ENCODE results near the gene NDC1. TPM values are rescaled to one million over a fixed set of nuclear protein-coding genes. Genes with fewer than 3 reads are reported as not detected.
A peak's percentile ranks its signal among the peaks of the same experiment; 100 is the strongest.

Gene NDC1
- total RNA-seq, 1 donor: 12.7 TPM

DNA sequence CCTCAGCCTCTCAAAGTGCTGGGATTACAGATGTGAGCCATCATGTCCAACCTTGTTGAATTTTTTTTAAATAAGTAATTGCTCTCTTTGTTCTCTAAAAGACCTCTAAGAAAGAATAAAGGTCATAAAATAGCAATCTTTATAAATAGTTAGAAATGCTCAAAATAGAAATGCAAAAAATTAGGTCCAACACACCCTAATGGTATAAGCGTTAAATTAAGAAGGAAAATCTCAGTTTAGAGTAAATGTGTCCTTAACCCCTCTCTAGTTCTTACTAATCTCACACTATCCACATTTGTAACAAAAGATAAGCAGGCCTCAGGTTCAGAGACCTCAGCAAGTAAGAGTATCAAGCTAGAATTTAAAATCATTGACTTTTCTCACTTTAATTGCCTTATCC lies 60.8 kb downstream of the NDC1 start:
- H3K79me2 ChIP-seq (ENCODE audit: insufficient read depth, low read length): no peaks in the 10 kb centered on the region
- H4K20me1 ChIP-seq (ENCODE audit: insufficient read depth, low read length): no peaks in the 10 kb centered on the region
- no peaks in the 10 kb centered on the region for H3K9me3 ChIP-seq (ENCODE audit: low read depth, low read length)
- no peak overlapping the region for H2AFZ ChIP-seq (ENCODE audit: low read length)
- no peak overlapping the region for H3K4me2 ChIP-seq (ENCODE audit: insufficient read depth, low read length)
- DNase-seq (ENCODE audit: insufficient read length, low spot score, missing footprints): no peak
- no peak overlapping the region for H3K27ac ChIP-seq (ENCODE audit: low read depth, low read length)
- peaks cover 11% of the 10 kb centered on the region for H3K4me1 ChIP-seq (ENCODE audit: insufficient read depth, low read length)
- peaks cover 11% of the 10 kb centered on the region for H3K36me3 ChIP-seq (ENCODE audit: insufficient read depth, low read length)
- H3K27me3 ChIP-seq (ENCODE audit: insufficient read depth, low read length): no peaks in the 10 kb centered on the region
- TF ChIP-seq, protein P1, sequence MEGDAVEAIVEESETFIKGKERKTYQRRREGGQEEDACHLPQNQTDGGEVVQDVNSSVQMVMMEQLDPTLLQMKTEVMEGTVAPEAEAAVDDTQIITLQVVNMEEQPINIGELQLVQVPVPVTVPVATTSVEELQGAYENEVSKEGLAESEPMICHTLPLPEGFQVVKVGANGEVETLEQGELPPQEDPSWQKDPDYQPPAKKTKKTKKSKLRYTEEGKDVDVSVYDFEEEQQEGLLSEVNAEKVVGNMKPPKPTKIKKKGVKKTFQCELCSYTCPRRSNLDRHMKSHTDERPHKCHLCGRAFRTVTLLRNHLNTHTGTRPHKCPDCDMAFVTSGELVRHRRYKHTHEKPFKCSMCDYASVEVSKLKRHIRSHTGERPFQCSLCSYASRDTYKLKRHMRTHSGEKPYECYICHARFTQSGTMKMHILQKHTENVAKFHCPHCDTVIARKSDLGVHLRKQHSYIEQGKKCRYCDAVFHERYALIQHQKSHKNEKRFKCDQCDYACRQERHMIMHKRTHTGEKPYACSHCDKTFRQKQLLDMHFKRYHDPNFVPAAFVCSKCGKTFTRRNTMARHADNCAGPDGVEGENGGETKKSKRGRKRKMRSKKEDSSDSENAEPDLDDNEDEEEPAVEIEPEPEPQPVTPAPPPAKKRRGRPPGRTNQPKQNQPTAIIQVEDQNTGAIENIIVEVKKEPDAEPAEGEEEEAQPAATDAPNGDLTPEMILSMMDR (IDR thresholded peaks at IDR 0.05; ENCODE audit: extremely low read depth, low read depth, low read length): no peak
- H3K4me3 ChIP-seq (ENCODE audit: insufficient read depth, low read length): no peak overlapping the region

DNA sequence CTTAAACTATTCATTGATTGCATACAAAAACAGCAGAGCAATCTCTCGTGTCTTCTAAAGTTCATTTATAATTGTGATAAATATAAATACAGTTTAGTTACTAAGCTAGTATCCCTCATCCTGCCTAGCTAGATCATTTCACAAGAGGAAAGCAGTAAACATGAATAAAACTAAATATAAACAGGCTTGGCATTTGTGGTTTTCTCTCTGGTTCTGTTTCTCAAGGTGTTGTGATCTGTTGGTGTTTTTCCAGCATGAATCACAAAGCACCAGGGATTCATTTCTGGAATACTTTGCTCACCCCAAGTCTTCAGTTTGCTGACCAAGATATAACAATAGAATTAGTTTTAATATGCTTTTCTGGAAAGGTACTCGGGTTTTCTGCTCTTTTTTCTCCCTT lies 66.4 kb downstream of the NDC1 start:
- H3K36me3 ChIP-seq (ENCODE audit: insufficient read depth, low read length): peaks cover 4% of the 10 kb centered on the region
- no peaks in the 10 kb centered on the region for H3K27me3 ChIP-seq (ENCODE audit: insufficient read depth, low read length)
- no peak overlapping the region for H2AFZ ChIP-seq (ENCODE audit: low read length)
- H3K9me3 ChIP-seq (ENCODE audit: low read depth, low read length): no peaks in the 10 kb centered on the region
- no peaks in the 10 kb centered on the region for H4K20me1 ChIP-seq (ENCODE audit: insufficient read depth, low read length)
- no peaks in the 10 kb centered on the region for H3K79me2 ChIP-seq (ENCODE audit: insufficient read depth, low read length)
- no peak overlapping the region for H3K4me2 ChIP-seq (ENCODE audit: insufficient read depth, low read length)
- H3K27ac ChIP-seq (ENCODE audit: low read depth, low read length): no peak overlapping the region
- peaks cover 16% of the 10 kb centered on the region for H3K4me1 ChIP-seq (ENCODE audit: insufficient read depth, low read length)
- TF ChIP-seq, protein P1 (IDR thresholded peaks at IDR 0.05; ENCODE audit: extremely low read depth, low read depth, low read length): no peak
- DNase-seq (ENCODE audit: insufficient read length, low spot score, missing footprints): no peak
- H3K4me3 ChIP-seq (ENCODE audit: insufficient read depth, low read length): no peak overlapping the region

DNA sequence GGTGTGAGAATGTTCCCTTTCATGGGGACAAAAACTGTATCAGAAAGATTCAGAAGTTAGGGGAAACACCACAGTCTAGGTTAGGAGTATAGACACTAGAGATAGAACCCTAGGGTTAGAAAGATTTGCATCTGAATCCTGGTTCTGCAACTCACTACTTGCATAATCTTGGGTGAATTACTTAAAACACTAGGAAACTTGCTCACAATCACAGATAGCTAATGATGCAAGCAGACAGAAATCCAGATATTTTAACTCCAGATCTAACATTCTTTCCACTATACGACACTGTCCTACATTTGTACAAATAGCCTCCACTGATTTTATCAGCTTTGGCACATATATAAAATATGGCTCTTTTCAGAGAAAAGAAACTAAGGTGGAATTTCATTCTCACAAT lies 68.3 kb downstream of the NDC1 start:
- DNase-seq (ENCODE audit: insufficient read length, low spot score, missing footprints): no peak
- no peaks in the 10 kb centered on the region for H4K20me1 ChIP-seq (ENCODE audit: insufficient read depth, low read length)
- no peaks in the 10 kb centered on the region for H3K79me2 ChIP-seq (ENCODE audit: insufficient read depth, low read length)
- peaks cover 28% of the 10 kb centered on the region for H3K4me1 ChIP-seq (ENCODE audit: insufficient read depth, low read length)
- no peak overlapping the region for H2AFZ ChIP-seq (ENCODE audit: low read length)
- TF ChIP-seq, protein P1 (IDR thresholded peaks at IDR 0.05; ENCODE audit: extremely low read depth, low read depth, low read length): no peak
- peaks cover 4% of the 10 kb centered on the region for H3K36me3 ChIP-seq (ENCODE audit: insufficient read depth, low read length)
- peak overlapping the region; percentile 13 for H3K27ac ChIP-seq (ENCODE audit: low read depth, low read length)
- H3K9me3 ChIP-seq (ENCODE audit: low read depth, low read length): no peaks in the 10 kb centered on the region
- no peak overlapping the region for H3K4me3 ChIP-seq (ENCODE audit: insufficient read depth, low read length)
- H3K4me2 ChIP-seq (ENCODE audit: insufficient read depth, low read length): no peak overlapping the region
- H3K27me3 ChIP-seq (ENCODE audit: insufficient read depth, low read length): no peaks in the 10 kb centered on the region

DNA sequence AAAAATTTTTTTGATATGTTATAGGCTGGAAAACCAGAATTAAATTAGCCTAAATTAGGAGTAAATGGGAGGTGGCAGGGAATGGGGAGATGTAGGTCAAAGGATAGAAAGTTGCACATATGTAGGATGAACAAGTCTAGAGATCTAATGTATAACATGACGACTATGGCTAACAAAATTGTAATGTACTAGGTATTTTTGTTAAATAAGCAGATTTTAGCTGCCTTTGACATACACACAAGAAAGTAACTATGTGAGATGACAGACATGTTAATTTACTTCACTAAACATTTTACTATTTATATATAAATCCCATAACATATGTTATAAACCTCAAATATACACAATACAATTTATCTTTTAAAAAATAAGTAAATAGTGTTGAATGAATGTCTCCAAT lies 68.9 kb downstream of the NDC1 start:
- no peak overlapping the region for H3K27ac ChIP-seq (ENCODE audit: low read depth, low read length)
- H3K4me2 ChIP-seq (ENCODE audit: insufficient read depth, low read length): no peak overlapping the region
- no peak for DNase-seq (ENCODE audit: insufficient read length, low spot score, missing footprints)
- no peaks in the 10 kb centered on the region for H3K79me2 ChIP-seq (ENCODE audit: insufficient read depth, low read length)
- H3K27me3 ChIP-seq (ENCODE audit: insufficient read depth, low read length): no peaks in the 10 kb centered on the region
- H2AFZ ChIP-seq (ENCODE audit: low read length): no peak overlapping the region
- peaks cover 28% of the 10 kb centered on the region for H3K4me1 ChIP-seq (ENCODE audit: insufficient read depth, low read length)
- TF ChIP-seq, protein P1 (IDR thresholded peaks at IDR 0.05; ENCODE audit: extremely low read depth, low read depth, low read length): no peak
- no peak overlapping the region for H3K4me3 ChIP-seq (ENCODE audit: insufficient read depth, low read length)
- no peaks in the 10 kb centered on the region for H4K20me1 ChIP-seq (ENCODE audit: insufficient read depth, low read length)
- peaks cover 4% of the 10 kb centered on the region for H3K36me3 ChIP-seq (ENCODE audit: insufficient read depth, low read length)
- no peaks in the 10 kb centered on the region for H3K9me3 ChIP-seq (ENCODE audit: low read depth, low read length)

All from osteoblast (primary cell).